Choroid plexus epithelial cell (primary cell): ENCODE measurements around the gene AGMO.
A peak's percentile ranks its signal among the peaks of the same experiment; 100 is the strongest.
"Not testable (repeated sequence)": the region's sequence is repeated elsewhere in the genome, so short reads cannot be mapped to it uniquely, and the experiment has no call there.

Experiments
- DNase-seq: peaks from one replicate; pipeline ENCODE4 v3.0.0-alpha.2; 2010; ENCODE audit warnings: low read depth
- H3K4me3 ChIP-seq: 2 replicates; pipeline ENCODE4 v1.5.1; 2011; ENCODE audit warnings: low read depth, mild to moderate bottlenecking, control low read depth, low read length, moderate library complexity
- TF ChIP-seq, protein P1 (sequence below): conservative IDR thresholded peaks from 2 replicates; pipeline ENCODE4 v1.5.1; 2011; ENCODE audit warnings: low read depth, mild to moderate bottlenecking, control low read depth, inconsistent platforms, low read length, moderate library complexity

AGMO gene

DNA sequence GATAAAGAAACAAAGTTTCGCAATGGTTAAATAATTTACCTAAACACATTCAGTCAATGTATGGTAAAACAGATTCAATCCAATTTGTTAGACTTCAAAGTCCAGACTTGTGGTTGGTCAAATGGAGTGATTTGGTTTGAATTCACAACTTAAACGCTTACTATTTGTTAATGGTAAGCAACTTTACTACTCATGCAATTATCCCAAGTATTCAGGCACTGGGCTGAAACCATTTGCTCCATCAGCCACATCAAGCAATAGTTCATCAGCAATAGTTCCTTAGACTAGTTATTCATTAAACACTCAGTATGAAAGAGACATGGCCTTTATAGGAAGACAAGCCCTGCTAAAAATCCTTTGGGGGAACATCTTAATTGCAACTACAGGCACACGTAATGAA is 253.0 kb downstream of the AGMO start:
- no peak for DNase-seq
- no peak overlapping the region for H3K4me3 ChIP-seq
- TF ChIP-seq, protein P1, sequence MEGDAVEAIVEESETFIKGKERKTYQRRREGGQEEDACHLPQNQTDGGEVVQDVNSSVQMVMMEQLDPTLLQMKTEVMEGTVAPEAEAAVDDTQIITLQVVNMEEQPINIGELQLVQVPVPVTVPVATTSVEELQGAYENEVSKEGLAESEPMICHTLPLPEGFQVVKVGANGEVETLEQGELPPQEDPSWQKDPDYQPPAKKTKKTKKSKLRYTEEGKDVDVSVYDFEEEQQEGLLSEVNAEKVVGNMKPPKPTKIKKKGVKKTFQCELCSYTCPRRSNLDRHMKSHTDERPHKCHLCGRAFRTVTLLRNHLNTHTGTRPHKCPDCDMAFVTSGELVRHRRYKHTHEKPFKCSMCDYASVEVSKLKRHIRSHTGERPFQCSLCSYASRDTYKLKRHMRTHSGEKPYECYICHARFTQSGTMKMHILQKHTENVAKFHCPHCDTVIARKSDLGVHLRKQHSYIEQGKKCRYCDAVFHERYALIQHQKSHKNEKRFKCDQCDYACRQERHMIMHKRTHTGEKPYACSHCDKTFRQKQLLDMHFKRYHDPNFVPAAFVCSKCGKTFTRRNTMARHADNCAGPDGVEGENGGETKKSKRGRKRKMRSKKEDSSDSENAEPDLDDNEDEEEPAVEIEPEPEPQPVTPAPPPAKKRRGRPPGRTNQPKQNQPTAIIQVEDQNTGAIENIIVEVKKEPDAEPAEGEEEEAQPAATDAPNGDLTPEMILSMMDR = no peak

DNA sequence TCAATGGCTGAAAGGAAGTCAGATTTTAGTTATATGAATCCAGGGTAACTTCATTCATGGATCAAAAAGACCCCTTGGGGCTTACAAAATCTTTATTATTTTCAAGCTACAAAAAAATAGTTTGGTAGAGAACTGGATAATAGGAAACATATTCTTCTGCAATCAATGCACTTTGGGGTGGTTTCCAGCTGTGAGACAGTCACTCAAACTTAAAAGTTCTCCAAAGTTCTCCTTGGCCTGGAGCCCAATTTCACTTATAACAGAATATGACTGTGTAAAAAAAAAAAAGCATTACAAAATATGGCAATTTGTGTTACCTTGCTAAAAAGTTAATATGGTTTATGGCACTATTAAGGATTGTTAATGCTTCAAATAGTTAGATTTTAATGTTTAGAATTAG is 255.5 kb downstream of the AGMO start:
- H3K4me3 ChIP-seq = no peak overlapping the region
- TF ChIP-seq, protein P1 = no peak
- DNase-seq = peak; percentile 34

DNA sequence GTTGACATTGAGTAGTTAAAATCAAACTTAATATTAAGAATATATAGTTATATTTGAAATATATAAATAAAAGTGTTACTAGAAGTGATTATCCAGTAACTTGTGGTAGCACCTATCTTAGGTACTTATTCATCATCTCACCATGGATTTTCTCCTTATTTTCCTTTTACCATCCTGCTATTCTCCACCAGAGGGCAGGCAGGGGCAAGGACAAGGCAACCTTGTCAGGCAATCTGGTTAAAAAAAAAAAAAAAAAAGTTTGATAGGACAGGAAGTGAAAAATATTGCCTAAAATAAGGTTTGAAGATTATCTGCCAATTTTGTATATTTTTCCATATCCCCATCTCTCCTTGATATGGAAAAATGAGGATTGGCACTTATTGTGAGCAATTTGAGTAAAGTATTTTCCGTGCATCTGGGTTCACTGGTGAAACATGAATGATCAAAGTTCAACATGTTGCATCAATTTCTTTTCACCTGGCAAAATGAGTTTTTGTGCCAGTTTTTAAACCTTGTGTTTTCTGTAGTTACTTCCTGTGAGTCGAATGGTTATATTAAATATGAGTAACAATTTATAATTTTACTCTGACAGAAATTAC is 256.7 kb downstream of the AGMO start:
- H3K4me3 ChIP-seq = no peak overlapping the region
- DNase-seq = peak; percentile 75
- TF ChIP-seq, protein P1 = peak; percentile 89

DNA sequence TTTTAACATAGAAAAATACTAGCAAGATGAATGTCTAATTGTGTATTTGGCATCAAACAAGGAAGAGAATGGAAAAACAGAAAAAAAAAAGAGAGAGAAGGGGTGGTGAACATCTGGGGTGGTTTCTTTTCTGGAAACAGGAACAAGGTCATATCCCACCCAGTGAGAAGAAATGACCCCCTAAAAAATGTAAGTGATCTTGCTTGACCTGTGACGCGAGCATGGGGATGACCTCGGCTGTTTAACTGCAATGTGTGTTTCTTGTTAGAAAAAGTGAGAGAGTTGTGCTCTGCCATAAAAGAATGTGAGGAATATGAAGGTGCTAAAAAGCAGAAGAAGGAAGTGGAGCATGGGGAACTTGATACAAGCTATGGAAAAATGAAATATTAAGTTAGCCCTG is 258.5 kb downstream of the AGMO start:
- DNase-seq = peak; percentile 32
- TF ChIP-seq, protein P1 = no peak
- no peak overlapping the region for H3K4me3 ChIP-seq

DNA sequence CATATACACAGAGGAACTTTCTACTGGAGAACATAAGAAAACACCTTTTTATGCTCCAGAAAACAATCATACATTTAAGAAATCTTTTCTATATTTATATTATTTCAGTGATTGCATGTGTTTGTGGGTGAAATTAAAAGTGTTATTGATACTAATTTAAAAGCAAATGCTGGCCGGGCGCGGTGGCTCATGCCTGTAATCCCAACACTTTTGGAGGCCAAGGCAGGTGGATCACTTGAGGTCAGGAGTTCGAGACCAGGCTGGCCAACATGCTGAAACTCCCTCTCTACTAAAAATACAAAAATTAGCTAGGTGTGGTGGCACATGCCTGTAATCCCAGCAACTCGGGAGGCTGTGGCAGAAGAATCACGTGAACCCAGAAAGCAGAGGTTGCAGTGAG is 260.8 kb downstream of the AGMO start:
- H3K4me3 ChIP-seq, DNase-seq: not testable (repeated sequence)

DNA sequence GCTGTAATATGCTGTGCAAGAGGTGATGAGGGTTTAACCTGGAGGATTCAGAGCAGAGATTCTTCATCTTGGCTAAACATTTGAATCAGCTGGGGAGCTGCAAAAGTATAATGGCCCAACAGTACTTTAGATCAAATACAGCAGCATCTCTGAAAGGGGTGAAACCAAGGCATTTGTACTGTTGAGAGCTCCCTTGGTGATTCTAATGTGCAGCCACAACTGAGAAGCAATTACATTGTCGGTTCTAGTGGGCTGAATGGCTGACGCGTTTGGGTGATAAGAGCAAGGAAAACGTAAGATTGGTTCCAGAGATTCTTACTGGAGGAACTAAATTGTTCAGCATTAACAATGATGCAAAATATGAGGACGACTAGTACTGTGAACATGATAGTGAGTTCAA is 269.7 kb downstream of the AGMO start:
- H3K4me3 ChIP-seq = no peak overlapping the region
- DNase-seq = no peak
- TF ChIP-seq, protein P1 = no peak

DNA sequence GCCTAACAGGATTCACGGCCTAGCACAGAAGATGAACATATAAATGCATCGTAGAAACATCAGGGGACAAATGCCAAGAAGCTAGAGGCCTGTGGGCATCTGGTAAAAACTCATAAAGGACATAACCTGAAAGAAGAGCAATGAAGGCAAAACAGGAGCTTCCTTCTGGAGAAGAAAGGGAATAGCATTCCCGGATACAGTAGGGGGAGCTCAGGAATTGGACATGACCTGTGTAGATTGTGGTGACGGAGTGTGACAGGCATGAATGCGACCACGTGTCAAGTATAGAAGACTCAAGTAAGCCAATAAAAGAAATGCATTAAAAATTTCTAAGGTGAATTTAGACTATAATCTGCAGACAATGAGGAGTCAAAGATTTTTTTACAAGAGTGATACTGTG is 270.1 kb downstream of the AGMO start:
- no peak overlapping the region for H3K4me3 ChIP-seq
- TF ChIP-seq, protein P1 = no peak
- no peak for DNase-seq
